NCI-H2196 (cell line): Measurements from ENCODE around the gene PDCD5.

Source experiments
- DNase-seq: peaks from one replicate; lab custom pipeline; 2025; ENCODE audit not compliant: unreplicated experiment; lab: John Stamatoyannopoulos, UW

Gene PDCD5

DNA sequence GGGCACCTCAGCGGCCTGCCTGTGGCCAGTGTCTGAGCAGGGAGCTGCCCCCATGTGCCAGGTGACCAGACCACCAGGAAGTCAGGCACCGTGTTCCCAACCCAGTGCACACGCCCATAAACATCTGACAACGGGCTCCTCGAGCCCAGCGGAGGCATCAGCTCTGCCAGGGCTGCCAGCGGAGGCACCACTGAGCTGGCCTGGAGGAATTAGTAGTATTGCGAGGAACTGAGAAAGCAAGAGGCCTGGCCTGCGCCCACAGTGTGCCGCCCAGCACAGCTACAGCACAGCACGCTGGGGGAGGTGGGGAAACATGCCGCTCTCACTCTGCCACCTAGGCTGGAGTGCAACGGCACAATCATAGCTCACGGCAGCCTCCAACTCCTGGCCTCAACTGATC, 49.3 kb downstream of the PDCD5 start:
- DNase-seq, result no peak

DNA sequence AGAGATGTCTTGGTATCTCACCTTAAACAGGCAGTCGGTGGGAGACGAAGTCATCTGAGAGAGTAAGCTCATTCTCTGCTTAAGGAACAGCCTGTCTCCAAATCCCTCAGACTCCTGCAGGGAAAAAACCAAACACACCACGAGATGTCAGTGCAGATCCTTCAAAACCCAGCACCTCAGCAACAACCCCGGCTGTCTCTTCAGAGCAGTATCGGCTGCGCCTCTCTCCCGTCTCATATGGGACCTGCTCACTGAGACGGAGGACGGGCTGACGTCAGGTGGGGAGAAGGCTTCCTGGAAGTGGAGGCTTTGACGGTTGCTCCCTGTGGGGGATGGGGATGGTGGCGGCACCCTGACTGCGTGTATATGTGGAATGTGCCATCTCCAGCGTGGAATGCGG, 50.4 kb downstream of the PDCD5 start:
- DNase-seq, result no peak
